Natural killer cell (primary cell): ENCODE measurements around the gene NUB1. TPM values are rescaled to one million over a fixed set of nuclear protein-coding genes. Genes with fewer than 3 reads are reported as not detected.

ENCODE experiments used
- ATAC-seq, 3 donors: fragments of 150-1000 bp in 2 of 3; fragments of 200-7000 bp in 1 of 3; cut with Tn5 transposase; 1 replicate in 1 of 3; 2 replicates in 2 of 3; pipeline ENCODE4 v1.10.0; 2021; ENCODE audit warnings: mild to moderate bottlenecking in 2 of 3, moderate library complexity in 2 of 3
- DNase-seq, 2 donors: peaks; one replicate each; pipeline versions ENCODE4 v3.0.0 to v3.0.0-alpha.2; 2013 to 2021; ENCODE audit warnings: mixed read lengths in 1 of 2
- H3K27ac ChIP-seq: one replicate; pipeline ENCODE4 v1.5.1; 2013; ENCODE audit warnings: mild to moderate bottlenecking, low read length
- H3K27me3 ChIP-seq: one replicate; pipeline ENCODE4 v1.6.1; 2013; ENCODE audit warnings: low read length; ENCODE audit not compliant: control insufficient read depth, insufficient read depth
- H3K36me3 ChIP-seq: one replicate; pipeline ENCODE4 v1.6.1; 2013; ENCODE audit warnings: low read length; ENCODE audit not compliant: control insufficient read depth, insufficient read depth
- H3K4me1 ChIP-seq: one replicate; pipeline ENCODE4 v1.6.1; 2013; ENCODE audit warnings: low read length; ENCODE audit not compliant: control insufficient read depth, insufficient read depth
- H3K4me3 ChIP-seq: one replicate; pipeline ENCODE4 v1.5.1; 2013; ENCODE audit warnings: low read length
- H3K9me3 ChIP-seq: one replicate; pipeline ENCODE4 v1.6.1; 2013; ENCODE audit warnings: low read length; ENCODE audit not compliant: control insufficient read depth, insufficient read depth
- H3K27ac Mint-ChIP-seq, 2 donors: one replicate each; pipeline ENCODE4 v1.8.0; 2022; ENCODE audit warnings: mild to moderate bottlenecking in 2 of 2, mixed read lengths in 2 of 2, moderate library complexity in 1 of 2
- H3K27me3 Mint-ChIP-seq, 2 donors: one replicate each; pipeline ENCODE4 v1.8.0; 2022; ENCODE audit warnings: low read depth in 2 of 2, mixed read lengths in 2 of 2
- H3K36me3 Mint-ChIP-seq: one replicate; pipeline ENCODE4 v1.8.0; 2022; ENCODE audit warnings: mixed read lengths
- H3K4me1 Mint-ChIP-seq, 2 donors: one replicate each; pipeline ENCODE4 v1.8.0; 2022; ENCODE audit warnings: mixed read lengths in 2 of 2
- H3K4me3 Mint-ChIP-seq: one replicate; pipeline ENCODE4 v1.8.0; 2022; ENCODE audit warnings: mild to moderate bottlenecking, moderate library complexity, mixed read lengths
- H3K9me3 Mint-ChIP-seq, 2 donors: one replicate each; pipeline ENCODE4 v1.8.0; 2022; ENCODE audit warnings: mixed read lengths in 2 of 2
- CTCF ChIP-seq: fragments of 200-600 bp; IDR thresholded peaks from one replicate; pipeline ENCODE4 v1.8.0; 2022; ENCODE audit warnings: antibody characterized with exemption
- WGBS: methylation state at CpG from one replicate; pipeline ENCODE4 v1.1.7; 2013; ENCODE audit warnings: missing lambda C conversion rate; ENCODE audit not compliant: insufficient coverage; 5-methylcytosine and 5-hydroxymethylcytosine counted together
- intact Hi-C: fragments of 100-400 bp; cut with micrococcal nuclease; formaldehyde crosslinking; loops from one replicate; pipeline ENCODE4 v1.14.2; 2022
- total RNA-seq, 4 donors: library from RNA; stranded (reverse); fragments of 120-200 nt in 1 of 4; gene quantifications; one replicate each; pipeline versions ENCODE4 v1.2.3 to v1.2.4, GENCODE V29; 2013 to 2022

The NUB1 gene
- total RNA-seq, 3 donors from 2014 or later (not counting 1 experiment from before 2014, with no cell fraction given): 110 to 113 (median 111) TPM

DNA sequence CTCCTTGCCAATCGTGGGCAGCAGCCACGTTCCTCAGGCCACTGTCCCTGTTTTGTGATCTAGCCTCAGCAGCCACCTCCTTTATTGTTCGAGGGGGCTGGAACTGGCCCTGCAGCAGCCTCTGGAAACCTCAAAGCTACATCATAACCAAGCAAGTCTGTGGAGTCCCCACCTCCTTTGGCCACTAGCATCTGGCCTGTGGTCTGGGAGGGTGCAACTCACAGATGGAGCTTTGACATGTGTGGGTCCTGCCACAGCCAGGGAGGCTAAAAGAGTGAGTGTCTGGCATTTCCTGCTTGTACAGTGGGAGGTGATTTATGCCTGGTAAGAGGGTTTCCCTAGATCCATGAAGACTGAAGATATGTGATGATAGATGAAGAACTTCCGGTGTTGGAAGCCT is 32.3 kb upstream of the NUB1 start:
- Mint-ChIP-seq H3K9me3 (no peaks in the 10 kb centered on the region), H3K36me3 (no peaks in the 10 kb centered on the region), H3K27me3 (peaks cover 6 to 8% of the 10 kb centered on the region in 2 donors), H3K4me1 (peaks cover 6 to 7% of the 10 kb centered on the region in 2 donors), H3K4me3 (no peak overlapping the region), H3K27ac (no peak overlapping the region)
- DNase-seq: no peak
- Histone ChIP-seq H3K27me3 (peaks cover 4% of the 10 kb centered on the region), H3K4me3 (no peak overlapping the region), H3K4me1 (peaks cover 4% of the 10 kb centered on the region), H3K27ac (no peak overlapping the region), H3K9me3 (peaks cover 5% of the 10 kb centered on the region), H3K36me3 (no peaks in the 10 kb centered on the region)
- intact Hi-C loops: no loop called here
- 5% methylated on average over 4 of the region's 4 CpGs for whole genome bisulfite sequencing
- no peak for TF ChIP-seq CTCF
- ATAC-seq: peak in 1 of 3 donors; percentile 57

- H3K4me1 ChIP-seq: peaks cover 9% of the 10 kb centered on the region
- H3K4me3 ChIP-seq: no peak overlapping the region
- 62% methylated on average over 4 of the region's 4 CpGs for WGBS
- ATAC-seq (no peak), DNase-seq (peak in 1 of 2 donors; percentile 41)
- intact Hi-C loops: no loop called here
- H3K27ac ChIP-seq: no peak overlapping the region
- H3K36me3 Mint-ChIP-seq: no peaks in the 10 kb centered on the region
- peaks cover 0 to 6% of the 10 kb centered on the region in 2 donors for H3K27me3 Mint-ChIP-seq
- peak; percentile 22 for TF ChIP-seq CTCF
- H3K27me3 ChIP-seq: no peaks in the 10 kb centered on the region
- H3K4me3 Mint-ChIP-seq: no peak overlapping the region
- no peak overlapping the region for H3K27ac Mint-ChIP-seq
- no peaks in the 10 kb centered on the region for H3K36me3 ChIP-seq
- H3K9me3 Mint-ChIP-seq: no peaks in the 10 kb centered on the region
- H3K4me1 Mint-ChIP-seq: peaks cover 7 to 12% of the 10 kb centered on the region in 2 donors
- peaks cover 5% of the 10 kb centered on the region for H3K9me3 ChIP-seq
Observed at GRCh38 chr7:151310578-151310977, 31.0 kb upstream of the NUB1 start.

- WGBS: 73% methylated on average over 5 of the region's 6 CpGs
- H3K4me3 Mint-ChIP-seq: no peak overlapping the region
- Histone ChIP-seq H3K4me3 (no peak overlapping the region), H3K4me1 (peaks cover 9% of the 10 kb centered on the region), H3K27ac (no peak overlapping the region), H3K27me3 (no peaks in the 10 kb centered on the region), H3K36me3 (no peaks in the 10 kb centered on the region), H3K9me3 (peaks cover 5% of the 10 kb centered on the region)
- TF ChIP-seq CTCF: no peak
- H3K27ac Mint-ChIP-seq: no peak overlapping the region
- DNase-seq: peak in 1 of 2 donors; percentile 30
- no peaks in the 10 kb centered on the region for H3K9me3 Mint-ChIP-seq
- H3K4me1 Mint-ChIP-seq: peaks cover under 1 to 6% of the 10 kb centered on the region in 2 donors
- no peaks in the 10 kb centered on the region for H3K36me3 Mint-ChIP-seq
- intact Hi-C loops: no loop called here
- H3K27me3 Mint-ChIP-seq: peaks cover 0 to under 1% of the 10 kb centered on the region in 2 donors
- ATAC-seq: no peak
Observed at GRCh38 chr7:151311294-151311864, 30.2 kb upstream of the NUB1 start.

GRCh38 chr7:151312356-151312755 is 29.3 kb upstream of the NUB1 start:
- Mint-ChIP-seq H3K27ac (no peak overlapping the region), H3K4me3 (no peak overlapping the region), H3K27me3 (no peaks in the 10 kb centered on the region), H3K4me1 (peaks cover 0 to 5% of the 10 kb centered on the region in 2 donors), H3K9me3 (no peaks in the 10 kb centered on the region), H3K36me3 (no peaks in the 10 kb centered on the region)
- H3K36me3 ChIP-seq: no peaks in the 10 kb centered on the region
- H3K4me1 ChIP-seq: peaks cover 9% of the 10 kb centered on the region
- intact Hi-C loops: no loop called here
- H3K27ac ChIP-seq: no peak overlapping the region
- ATAC-seq (no peak), DNase-seq (no peak)
- H3K4me3 ChIP-seq: no peak overlapping the region
- 94% methylated on average over 6 of the region's 6 CpGs for WGBS
- no peak for TF ChIP-seq CTCF
- H3K9me3 ChIP-seq: peaks cover 5% of the 10 kb centered on the region
- no peaks in the 10 kb centered on the region for H3K27me3 ChIP-seq
